GM18861 (cell line): Measurements from ENCODE around the gene ZDHHC11B.
A peak's percentile ranks its signal among the peaks of the same experiment; 100 is the strongest.

Experiments
- ATAC-seq: cut with Tn5 transposase; IDR thresholded peaks from one replicate; pipeline ENCODE4 v1.9.1; 2021; ENCODE audit not compliant: unreplicated experiment

Gene ZDHHC11B

DNA sequence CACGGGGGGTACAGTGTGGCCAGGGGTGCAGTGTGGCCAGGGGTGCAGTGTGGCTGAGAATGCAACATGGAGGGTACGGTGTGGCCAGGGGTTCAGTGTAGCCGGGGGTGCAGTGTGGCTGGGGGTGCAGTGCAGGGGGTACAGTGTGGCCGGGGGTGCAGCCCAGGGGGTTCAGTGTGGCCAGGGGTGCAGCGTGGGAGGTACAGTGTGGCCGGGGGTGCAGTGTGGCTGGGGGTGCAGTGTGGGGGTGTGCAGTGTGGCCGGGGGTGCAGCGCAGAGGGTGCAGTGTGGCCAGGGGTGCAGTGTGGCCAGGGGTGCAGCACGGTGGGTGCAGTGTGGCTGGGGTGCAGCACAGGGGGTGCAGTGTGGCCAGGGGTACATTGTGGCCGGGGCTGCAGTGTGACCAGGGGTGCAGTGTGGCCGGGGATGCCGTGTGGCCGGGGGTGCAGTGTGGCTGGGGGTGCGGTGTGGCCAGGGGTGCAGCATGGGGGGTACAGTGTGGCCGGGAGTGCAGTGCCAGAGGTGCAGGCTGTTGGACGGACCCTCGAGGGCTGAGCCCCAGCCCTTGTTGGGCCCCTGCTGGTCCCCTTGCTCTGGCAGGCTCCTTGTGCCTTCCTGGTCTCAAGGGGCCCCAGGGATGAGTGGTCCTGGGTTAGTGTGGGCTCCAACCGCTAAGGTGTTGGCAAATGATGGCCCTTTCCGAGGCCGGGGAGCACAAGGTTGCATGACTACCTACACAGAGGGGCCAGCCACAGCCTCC is 109.2 kb downstream of the ZDHHC11B start:
- ATAC-seq = no peak

DNA sequence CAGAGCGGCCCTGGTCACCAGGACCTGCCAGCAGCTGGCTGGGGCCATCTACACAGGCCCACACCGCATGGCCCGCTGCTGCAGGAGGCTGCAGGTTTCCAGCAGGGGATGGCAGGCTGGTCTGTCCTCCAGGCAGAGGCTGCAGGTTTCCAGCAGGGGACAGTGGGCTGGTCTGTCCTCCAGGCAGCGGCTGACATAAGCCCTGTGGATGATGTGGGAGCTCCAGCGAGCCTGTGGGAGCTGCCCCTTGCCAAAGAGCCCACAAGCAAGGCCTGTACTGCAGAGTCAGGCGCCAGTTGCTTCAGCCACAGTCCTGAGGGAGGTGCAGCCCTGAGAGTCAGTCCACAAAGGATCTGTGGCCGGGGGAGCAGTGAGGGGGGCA is 109.9 kb downstream of the ZDHHC11B start:
- ATAC-seq = no peak

DNA sequence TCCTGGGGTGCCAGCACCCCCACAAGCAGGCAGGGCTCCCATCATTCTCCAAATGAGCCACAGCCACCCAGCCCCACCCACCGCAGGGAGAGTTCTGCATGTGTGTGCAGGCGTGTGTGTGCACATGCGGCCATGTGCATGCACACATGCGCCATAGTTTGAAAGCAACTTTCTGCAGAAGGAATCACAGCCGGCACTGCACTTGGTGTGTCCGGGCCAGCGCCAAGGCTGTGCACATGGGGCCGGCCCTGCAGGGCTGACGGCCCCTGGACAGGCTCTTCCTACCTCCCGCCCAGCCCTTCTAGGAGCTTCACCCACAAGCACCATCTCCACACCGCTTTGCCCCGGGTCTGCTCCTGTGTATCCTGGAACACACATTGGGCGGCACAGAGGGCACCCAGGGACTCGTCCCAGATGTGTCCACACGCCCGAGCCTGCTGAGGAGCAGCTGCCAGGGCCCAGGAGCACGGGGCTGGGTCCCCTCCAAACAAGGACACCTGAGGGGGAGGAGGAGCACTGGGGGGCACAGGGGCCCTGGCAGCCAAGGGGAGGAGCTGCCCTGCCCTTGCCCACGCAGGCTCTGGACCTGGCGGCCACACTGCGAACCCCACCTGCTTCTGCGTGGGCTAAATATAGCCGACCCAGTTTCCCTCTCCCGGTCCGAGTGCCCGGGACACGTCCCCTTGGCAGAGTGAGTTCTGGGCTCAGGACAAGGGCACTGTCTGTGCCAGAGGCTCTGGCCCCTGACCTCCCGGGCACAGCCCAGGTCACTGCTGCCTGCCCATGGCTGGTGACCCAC is 110.5 kb downstream of the ZDHHC11B start:
- no peak for ATAC-seq

DNA sequence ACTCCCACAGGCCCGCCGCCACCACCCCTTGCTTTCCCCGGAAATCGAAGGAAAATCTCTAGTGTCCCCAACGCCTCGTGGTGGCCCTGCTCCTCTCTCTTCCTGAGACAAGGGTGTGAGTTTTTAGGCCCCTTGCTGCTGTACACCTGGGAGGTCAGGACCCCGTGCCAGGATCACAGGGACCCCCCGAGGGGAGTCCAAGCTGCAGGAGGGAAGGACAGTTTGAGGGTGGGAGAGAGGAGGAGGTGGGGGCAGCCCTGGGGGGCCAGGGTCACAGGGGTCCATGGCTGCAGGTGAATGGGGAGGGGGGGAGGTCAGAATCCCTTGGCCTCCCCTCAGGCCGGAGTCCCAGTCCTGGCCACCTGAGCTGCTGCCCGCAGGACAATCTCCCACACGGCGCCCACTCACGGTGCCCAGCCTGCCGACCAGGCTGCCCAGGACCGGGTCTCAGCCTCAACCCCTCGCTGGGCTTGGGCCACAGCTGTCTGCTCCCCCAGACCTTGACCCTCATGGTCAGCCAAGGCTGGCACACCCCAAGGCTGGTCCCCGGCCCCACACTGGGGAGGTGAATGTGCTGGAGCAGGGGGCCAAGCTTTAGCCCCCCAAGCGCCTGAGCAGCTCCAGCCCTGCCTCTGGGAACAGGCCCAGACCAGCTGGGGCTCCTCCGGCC is 111.2 kb downstream of the ZDHHC11B start:
- ATAC-seq = no peak

DNA sequence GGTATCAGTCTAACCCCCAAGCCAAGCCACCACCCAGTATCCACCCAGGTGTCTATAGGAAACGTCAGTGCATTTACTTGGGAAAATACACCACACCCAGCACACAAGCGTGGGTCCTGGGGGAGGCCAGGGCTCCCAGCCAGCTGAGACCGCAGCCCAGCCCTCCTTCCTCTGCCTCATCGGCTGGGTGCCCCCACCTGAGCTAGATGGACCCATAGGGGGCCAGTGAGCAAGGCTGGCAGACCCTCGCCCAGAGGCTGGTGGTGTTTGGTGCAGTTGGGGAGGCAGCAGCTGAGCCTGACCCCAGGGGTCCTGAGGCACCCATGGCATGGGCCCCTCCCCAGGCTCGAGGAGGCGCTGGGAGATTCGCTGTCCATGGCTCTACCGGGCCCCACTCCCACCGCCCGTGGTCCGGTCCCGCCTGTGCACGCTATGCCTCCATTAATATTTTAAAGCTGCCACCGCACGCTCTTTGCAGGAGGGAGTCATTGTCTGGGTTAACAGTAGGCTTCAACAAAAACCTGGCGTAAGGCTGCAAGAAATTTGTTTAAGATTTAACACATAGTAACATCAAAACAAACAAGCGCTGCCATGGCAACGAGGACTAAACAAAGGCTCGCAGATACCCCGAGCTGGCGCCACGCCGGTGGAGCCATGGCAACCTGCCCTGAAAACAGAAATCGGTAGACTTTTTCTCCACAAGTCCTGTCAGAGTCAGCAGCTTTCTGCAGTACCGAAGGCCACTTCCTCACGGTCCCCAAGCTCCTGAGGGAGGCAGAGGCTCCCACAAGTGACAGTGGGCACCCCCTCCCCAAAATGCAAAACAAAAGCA is 112.0 kb downstream of the ZDHHC11B start:
- no peak for ATAC-seq

GRCh38 chr5:671459-672328 is 112.8 kb downstream of the ZDHHC11B start:
- peak; percentile 58 for ATAC-seq

- no peak for ATAC-seq
These were observed 113.9 kb downstream of the ZDHHC11B start for GRCh38 chr5:670396-671270.

GRCh38 chr5:669842-670395 is 114.6 kb downstream of the ZDHHC11B start:
- ATAC-seq = no peak

DNA sequence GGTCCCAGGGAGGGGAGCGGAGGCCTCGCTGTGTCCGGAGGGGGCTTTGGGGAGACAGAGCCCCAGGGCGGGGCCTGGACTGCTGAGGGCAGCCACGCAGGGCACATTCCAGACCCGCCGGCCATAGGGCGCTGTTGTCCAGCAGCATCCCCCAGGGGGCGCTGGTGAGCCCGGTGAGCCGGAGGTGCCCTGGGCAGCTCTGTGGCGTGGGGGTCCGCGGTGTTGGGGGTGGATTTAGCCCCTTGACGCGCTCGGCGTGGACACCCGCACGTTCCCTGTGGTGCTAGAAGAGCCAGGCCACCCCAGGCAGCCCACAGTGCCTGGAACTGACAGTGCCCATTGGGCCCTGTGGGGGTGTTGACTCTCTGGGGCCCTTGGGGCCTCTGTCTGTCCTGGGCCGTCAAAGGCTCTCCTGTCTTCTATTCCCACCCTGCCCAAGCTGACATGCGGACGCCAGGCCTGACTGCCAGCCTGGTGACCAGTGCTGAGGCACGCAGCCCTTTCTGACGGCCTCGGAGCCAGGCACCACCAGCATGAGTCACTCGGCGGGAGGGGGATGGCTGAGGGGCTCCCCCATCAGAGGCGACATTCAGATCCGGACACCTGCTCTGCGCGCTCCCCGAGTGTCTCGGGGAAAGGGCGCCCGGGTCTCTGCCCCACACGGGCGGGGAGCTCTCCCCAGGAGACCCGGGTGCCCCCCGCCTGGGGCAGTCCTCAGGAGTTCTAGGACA is 115.3 kb downstream of the ZDHHC11B start:
- no peak for ATAC-seq

GRCh38 chr5:668283-668995 is 116.1 kb downstream of the ZDHHC11B start:
- ATAC-seq = no peak

GRCh38 chr5:666816-667498 is 117.6 kb downstream of the ZDHHC11B start:
- no peak for ATAC-seq

DNA sequence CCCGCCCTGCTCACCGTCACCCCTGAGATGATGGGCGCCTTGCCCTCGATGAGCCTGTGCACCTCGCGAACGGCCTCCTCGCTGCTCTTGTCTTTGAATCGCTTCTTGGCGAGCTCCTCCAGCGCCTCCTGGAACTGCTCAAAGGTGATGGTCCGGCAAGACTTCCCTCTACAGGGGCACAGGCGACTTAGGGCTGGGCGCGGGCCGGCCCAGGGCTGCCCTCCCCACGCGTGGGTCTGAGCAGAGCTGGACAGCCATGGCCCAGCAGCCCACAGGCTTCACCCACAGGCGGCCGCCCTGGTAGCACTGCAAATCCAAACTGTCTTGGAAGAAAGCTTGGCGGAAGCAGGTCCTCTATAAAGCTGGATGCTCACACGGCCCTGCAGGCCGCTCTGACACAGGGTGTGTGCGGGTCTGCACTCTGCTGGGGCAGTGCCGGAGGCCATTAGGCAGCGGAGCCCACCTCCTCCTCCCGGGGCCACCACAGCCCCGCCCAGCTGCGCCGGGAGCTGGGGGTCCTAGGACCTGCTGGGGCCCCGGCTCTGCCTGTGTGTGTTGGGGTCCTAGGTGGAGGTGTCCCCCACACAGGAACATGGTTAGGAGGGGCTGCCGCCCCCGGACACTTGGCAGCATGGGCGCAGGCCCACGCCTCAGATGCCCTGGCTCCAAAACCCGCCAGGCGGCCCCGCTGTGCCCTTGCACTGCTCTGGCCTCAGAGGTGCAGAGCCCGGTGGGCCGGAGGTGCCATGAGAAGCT is 118.4 kb downstream of the ZDHHC11B start:
- ATAC-seq = no peak

DNA sequence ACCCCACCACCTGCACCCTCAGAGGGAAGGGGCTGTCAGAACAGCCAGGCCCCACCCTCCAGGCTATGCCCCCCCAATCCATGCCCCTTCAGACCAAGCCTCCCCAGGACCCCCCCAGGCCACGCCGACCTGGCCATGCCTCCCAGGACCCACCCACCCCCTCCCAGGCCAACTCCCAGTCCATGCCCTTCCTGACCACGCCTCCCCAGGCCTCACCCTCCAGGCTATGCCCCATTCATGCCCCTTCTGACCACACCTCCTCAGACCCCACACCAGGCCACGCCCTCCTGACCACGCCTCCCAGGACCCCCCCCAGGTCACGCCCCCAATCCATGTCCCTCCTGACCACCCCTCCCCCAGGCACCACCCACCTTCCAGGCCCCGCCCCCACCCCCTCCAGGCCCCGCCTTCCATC is 119.0 kb downstream of the ZDHHC11B start:
- ATAC-seq = no peak

DNA sequence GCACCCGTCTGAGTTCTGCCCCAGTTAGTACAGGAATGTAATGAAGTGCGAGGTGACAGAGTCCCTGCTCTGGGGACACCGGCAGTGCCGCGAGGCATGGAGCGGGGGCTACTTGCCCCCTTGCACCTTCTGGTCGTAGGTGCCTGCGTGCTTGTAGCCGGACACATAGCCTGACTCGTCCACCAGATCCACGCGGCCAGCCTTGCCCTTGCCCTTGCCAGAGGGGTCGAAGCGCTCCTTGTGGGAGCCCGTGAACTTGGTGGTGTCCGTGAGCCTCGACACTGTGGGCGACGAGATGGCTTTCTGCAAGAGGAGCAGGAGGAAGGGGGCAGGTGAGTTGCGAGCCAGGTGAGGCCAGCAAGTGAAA is 119.6 kb downstream of the ZDHHC11B start:
- no peak for ATAC-seq

GRCh38 chr5:664343-664993 is 120.1 kb downstream of the ZDHHC11B start:
- no peak for ATAC-seq
